ENCODE measurements around the gene TNFAIP8L2. TPM values are rescaled to one million over a fixed set of nuclear protein-coding genes. Genes with fewer than 3 reads are reported as not detected.
A peak's percentile ranks its signal among the peaks of the same experiment; 100 is the strongest.

Gene TNFAIP8L2
- total RNA-seq, 1 experiment from 2014 or later: not detected

- Histone ChIP-seq H2BK15ac (ENCODE audit: low read depth, low read length) (no peak overlapping the region), H4K5ac (ENCODE audit: insufficient read length, low read depth, low read length) (no peak overlapping the region), H4K91ac (ENCODE audit: insufficient read length, low read depth, low read length) (no peak overlapping the region), H4K20me1 (ENCODE audit: control insufficient read depth, insufficient read depth, insufficient read length) (no peaks in the 10 kb centered on the region), H2AK5ac (ENCODE audit: insufficient read length, low read length) (no peak overlapping the region), H4K8ac (replicated peaks; ENCODE audit: insufficient read length, low read depth, low read length) (no peak overlapping the region), H2BK5ac (ENCODE audit: insufficient read length, low read length) (no peak overlapping the region), H3K23me2 (ENCODE audit: insufficient read length, low read depth, low read length, poor library complexity, severe bottlenecking) (peaks cover 4% of the 10 kb centered on the region), H3K27me3 (ENCODE audit: insufficient read depth, low read length) (no peaks in the 10 kb centered on the region), H3K18ac (ENCODE audit: insufficient read length, low read depth, low read length) (no peak overlapping the region), H2BK120ac (ENCODE audit: low read depth, low read length, poor library complexity, severe bottlenecking) (no peak overlapping the region), H3K27ac (ENCODE audit: insufficient read length, low read depth, low read length) (no peak overlapping the region), H3K4me1 (ENCODE audit: insufficient read depth, low read length) (no peaks in the 10 kb centered on the region), H3K79me2 (ENCODE audit: insufficient read depth, low read length) (peaks cover 12% of the 10 kb centered on the region; the same call in 1 of the 2 replicates), H2BK20ac (ENCODE audit: low read depth, low read length, poor library complexity, severe bottlenecking) (no peak overlapping the region), H3K23ac (ENCODE audit: insufficient read length, low read depth, low read length) (no peak overlapping the region), H2BK12ac (ENCODE audit: insufficient read length, low read depth, low read length) (no peak overlapping the region), H3K9me3 (ENCODE audit: control insufficient read depth, low read depth, low read length) (no peaks in the 10 kb centered on the region), H3K9ac (ENCODE audit: extremely low read depth, insufficient read length, low read length) (no peak overlapping the region), H3K4ac (ENCODE audit: low read depth, low read length) (no peak overlapping the region), H3K56ac (ENCODE audit: insufficient read length, low read depth, low read length) (no peak overlapping the region), H2AFZ (ENCODE audit: low read length) (no peak overlapping the region), H3K14ac (ENCODE audit: insufficient read depth, low read length) (no peak overlapping the region), H3T11ph (ENCODE audit: low read length) (no peak overlapping the region), H3K4me2 (ENCODE audit: insufficient read depth, insufficient read length, low read length) (no peak overlapping the region), H3K79me1 (ENCODE audit: insufficient read depth, low read depth, low read length, poor library complexity, severe bottlenecking) (no peaks in the 10 kb centered on the region)
- H3K27me3 Mint-ChIP-seq (ENCODE audit: low read depth): peaks cover 4% of the 10 kb centered on the region; the same call in 1 of the 2 replicates
- no peak for TF ChIP-seq CTCF (conservative IDR thresholded peaks at IDR 0.05)
- H3K27ac Mint-ChIP-seq: no peak overlapping the region
- WGBS (ENCODE audit: extremely low coverage, insufficient read length, low lambda C conversion rate): no CpG with 5 or more reads among the region's 7 CpGs
- DNase-seq: no peak
- peaks cover 0 to 4% (median 0%) of the 10 kb centered on the region in 3 experiments; a peak in 1 of 7 replicates for H3K36me3 Mint-ChIP-seq (ENCODE audit: insufficient read depth in 1 of 3, low read depth in 3 of 3)
- peaks cover 6 to 15% of the 10 kb centered on the region in 2 experiments for H3K4me1 Mint-ChIP-seq
- H3K9me3 Mint-ChIP-seq: no peaks in the 10 kb centered on the region; a peak in 1 of 5 replicates
- peak overlapping the region in 1 of 2 experiments; percentile 47; a peak in 1 of 5 replicates for H3K4me3 Mint-ChIP-seq
Observed at GRCh38 chr1:151192047-151192446, 35.6 kb downstream of the TNFAIP8L2 start.
